Fibroblast of lung (primary cell): ENCODE data around the gene RAP2C.

Source experiments
- EZH2 ChIP-seq: IDR thresholded peaks from 2 replicates; pipeline ENCODE4 v1.5.1; 2012; ENCODE audit warnings: low read length, control low read depth, mild to moderate bottlenecking; ENCODE audit errors: missing control alignments
- TF ChIP-seq, protein P1 (sequence below), 2 donors: IDR thresholded peaks in 1 of 2; conservative IDR thresholded peaks in 1 of 2; 1 replicate in 1 of 2; 2 replicates in 1 of 2; pipeline ENCODE4 v1.5.1; 2011 to 2012; ENCODE audit warnings: low read length in 2 of 2, control low read depth in 1 of 2, inconsistent platforms in 1 of 2, low read depth in 1 of 2, mild to moderate bottlenecking in 1 of 2

DNA sequence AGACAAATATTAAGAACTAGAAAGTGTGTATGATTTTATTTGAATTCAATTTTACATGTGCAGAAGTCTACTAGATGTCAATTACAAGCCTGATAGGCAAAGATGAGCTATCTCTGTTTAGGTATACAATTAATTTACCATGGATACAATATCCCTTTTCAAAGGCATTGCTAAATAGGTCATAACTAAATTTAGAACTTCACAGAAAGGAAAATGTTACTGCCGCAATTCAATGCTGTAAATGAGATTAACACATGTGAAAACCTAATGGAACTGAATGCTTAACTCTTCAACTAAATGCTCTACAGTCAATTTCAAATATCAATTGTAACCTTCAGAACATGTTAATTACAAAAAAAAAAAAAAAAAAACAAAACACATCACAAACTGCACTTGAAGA, 14.6 kb downstream of the RAP2C start:
- TF ChIP-seq, protein P1, sequence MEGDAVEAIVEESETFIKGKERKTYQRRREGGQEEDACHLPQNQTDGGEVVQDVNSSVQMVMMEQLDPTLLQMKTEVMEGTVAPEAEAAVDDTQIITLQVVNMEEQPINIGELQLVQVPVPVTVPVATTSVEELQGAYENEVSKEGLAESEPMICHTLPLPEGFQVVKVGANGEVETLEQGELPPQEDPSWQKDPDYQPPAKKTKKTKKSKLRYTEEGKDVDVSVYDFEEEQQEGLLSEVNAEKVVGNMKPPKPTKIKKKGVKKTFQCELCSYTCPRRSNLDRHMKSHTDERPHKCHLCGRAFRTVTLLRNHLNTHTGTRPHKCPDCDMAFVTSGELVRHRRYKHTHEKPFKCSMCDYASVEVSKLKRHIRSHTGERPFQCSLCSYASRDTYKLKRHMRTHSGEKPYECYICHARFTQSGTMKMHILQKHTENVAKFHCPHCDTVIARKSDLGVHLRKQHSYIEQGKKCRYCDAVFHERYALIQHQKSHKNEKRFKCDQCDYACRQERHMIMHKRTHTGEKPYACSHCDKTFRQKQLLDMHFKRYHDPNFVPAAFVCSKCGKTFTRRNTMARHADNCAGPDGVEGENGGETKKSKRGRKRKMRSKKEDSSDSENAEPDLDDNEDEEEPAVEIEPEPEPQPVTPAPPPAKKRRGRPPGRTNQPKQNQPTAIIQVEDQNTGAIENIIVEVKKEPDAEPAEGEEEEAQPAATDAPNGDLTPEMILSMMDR (conservative IDR thresholded peaks at IDR 0.05 in 1 of 2, IDR thresholded peaks at IDR 0.05 in 1 of 2; ENCODE audit: low read depth in 1 of 2, low read length in 2 of 2), result no peak
- no peak for TF ChIP-seq EZH2
